Endodermal cell (in vitro differentiated cells): ENCODE measurements around the gene TMEM164. TPM values are rescaled to one million over a fixed set of nuclear protein-coding genes. Genes with fewer than 3 reads are reported as not detected.

Experiments used
- DNase-seq: peaks from one replicate; pipeline ENCODE4 v3.0.0-alpha.2; 2017
- H3K27ac ChIP-seq: 2 replicates; pipeline ENCODE4 v1.5.1; 2013; ENCODE audit warnings: mild to moderate bottlenecking, low read depth, low read length, moderate library complexity
- H3K27me3 ChIP-seq: 2 replicates; pipeline ENCODE4 v1.6.1; 2013; ENCODE audit warnings: mild to moderate bottlenecking, low read length, moderate library complexity; ENCODE audit not compliant: insufficient read depth, control insufficient read depth, poor library complexity, severe bottlenecking
- H3K36me3 ChIP-seq: 2 replicates; pipeline ENCODE4 v1.7.0; 2013; ENCODE audit warnings: mild to moderate bottlenecking, low read length, moderate library complexity; ENCODE audit not compliant: control insufficient read depth, insufficient read depth
- H3K4me1 ChIP-seq: one replicate; pipeline ENCODE4 v1.7.0; 2013; ENCODE audit warnings: low read length; ENCODE audit not compliant: control insufficient read depth, insufficient read depth
- H3K4me3 ChIP-seq: 2 replicates; pipeline ENCODE4 v1.5.1; 2013; ENCODE audit warnings: mild to moderate bottlenecking, low read length, moderate library complexity
- H3K9ac ChIP-seq: 2 replicates; pipeline ENCODE4 v1.6.1; 2013; ENCODE audit warnings: mild to moderate bottlenecking, low read length, moderate library complexity; ENCODE audit not compliant: poor library complexity, severe bottlenecking; ENCODE audit errors: extremely low read depth
- H3K9me3 ChIP-seq: 2 replicates; pipeline ENCODE4 v1.6.1; 2013; ENCODE audit warnings: mild to moderate bottlenecking, low read length, moderate library complexity; ENCODE audit not compliant: control insufficient read depth
- H3K27ac Mint-ChIP-seq: 2 replicates; pipeline ENCODE4 v1.8.0; 2020; ENCODE audit warnings: mixed read lengths
- H3K27me3 Mint-ChIP-seq: 2 replicates; pipeline ENCODE4 v1.8.0; 2021; ENCODE audit warnings: mild to moderate bottlenecking, mixed read lengths; ENCODE audit not compliant: insufficient read depth
- H3K36me3 Mint-ChIP-seq: 2 replicates; pipeline ENCODE4 v1.8.0; 2020; ENCODE audit warnings: low read depth, mixed read lengths
- H3K4me1 Mint-ChIP-seq: 2 replicates; pipeline ENCODE4 v1.8.0; 2020; ENCODE audit warnings: mixed read lengths
- H3K4me3 Mint-ChIP-seq: 2 replicates; pipeline ENCODE4 v1.8.0; 2020; ENCODE audit warnings: mild to moderate bottlenecking, moderate library complexity, mixed read lengths
- H3K9me3 Mint-ChIP-seq: 2 replicates; pipeline ENCODE4 v1.8.0; 2020; ENCODE audit warnings: mild to moderate bottlenecking, mixed read lengths
- CTCF ChIP-seq: fragments of 200-600 bp; sonication (generic); conservative IDR thresholded peaks from 2 replicates; pipeline ENCODE4 v1.5.0; 2021; ENCODE audit warnings: antibody characterized with exemption, mild to moderate bottlenecking
- WGBS, 2 experiments: methylation state at CpG; one replicate each; pipeline versions ENCODE4 v1.1.5 to v1.1.7; 2013; ENCODE audit warnings: missing lambda C conversion rate in 2 of 2, mixed read lengths in 1 of 2; ENCODE audit not compliant: insufficient coverage in 1 of 2, insufficient read length in 1 of 2; 5-methylcytosine and 5-hydroxymethylcytosine counted together
- total RNA-seq, 2 donors: library from RNA; stranded (reverse); fragmentation: NEBNext Ultra II Directional in 1 of 2; extraction: Animal tissue kit (Norgen Biotek cat#: 25700) in 1 of 2; gene quantifications; 2 replicates in 1 of 2; 3 replicates in 1 of 2; pipeline ENCODE4 v1.2.1, GENCODE V29; 2021

Gene TMEM164
- total RNA-seq, 2 donors from 2014 or later = 30.4 to 50.7 TPM

DNA sequence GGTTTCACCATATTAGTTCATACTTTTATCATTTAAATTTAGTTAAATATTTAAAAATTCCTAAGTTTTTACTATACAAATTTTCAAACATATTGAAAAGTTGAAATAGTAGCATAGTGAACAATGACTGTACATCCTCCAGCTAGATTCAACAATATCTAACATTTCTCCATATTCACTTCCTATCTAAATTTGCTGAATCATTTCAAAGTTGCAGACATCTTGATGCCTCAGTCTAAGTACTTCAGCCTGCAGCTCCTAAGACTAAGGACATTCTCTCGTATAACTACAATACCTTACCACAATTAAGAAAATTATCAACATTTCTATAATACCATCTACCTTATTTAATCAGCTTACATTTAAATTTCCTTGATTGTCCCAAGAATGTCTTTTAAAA, 132.7 kb downstream of the TMEM164 start:
- H3K4me3 Mint-ChIP-seq = no peak overlapping the region
- H3K27me3 Mint-ChIP-seq = no peaks in the 10 kb centered on the region
- TF ChIP-seq CTCF = no peak
- Histone ChIP-seq H3K9me3 (no peaks in the 10 kb centered on the region), H3K36me3 (no peaks in the 10 kb centered on the region), H3K9ac (no peak overlapping the region), H3K4me3 (no peak overlapping the region), H3K4me1 (no peaks in the 10 kb centered on the region), H3K27me3 (no peaks in the 10 kb centered on the region), H3K27ac (no peak overlapping the region)
- no peak for DNase-seq
- no peaks in the 10 kb centered on the region for H3K4me1 Mint-ChIP-seq
- H3K27ac Mint-ChIP-seq = no peak overlapping the region
- no peaks in the 10 kb centered on the region for H3K9me3 Mint-ChIP-seq
- 95 to 100% methylated on average over 1 of the region's 1 CpG for WGBS, 2 experiments
- H3K36me3 Mint-ChIP-seq = no peaks in the 10 kb centered on the region

DNA sequence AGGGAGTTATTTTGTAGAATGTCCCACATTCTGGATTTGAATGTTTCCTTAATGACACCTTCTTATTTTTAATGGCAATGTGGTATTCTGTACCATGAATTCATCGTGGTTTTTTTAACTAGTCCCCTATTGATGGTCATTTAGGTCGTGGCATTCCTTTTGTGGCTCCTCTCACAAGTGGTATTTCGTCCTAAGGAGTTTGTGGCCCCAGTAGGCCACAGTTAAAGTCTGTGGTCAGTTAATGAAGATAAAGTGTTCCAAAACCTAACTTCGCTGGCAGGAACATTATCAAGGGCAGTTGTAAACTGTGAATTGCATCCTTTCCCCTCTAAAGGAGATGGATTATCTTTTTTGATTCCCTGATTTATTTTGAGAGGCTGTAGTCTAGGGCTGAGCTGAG, 133.2 kb downstream of the TMEM164 start:
- H3K27ac ChIP-seq = no peak overlapping the region
- no peaks in the 10 kb centered on the region for H3K4me1 ChIP-seq
- H3K4me1 Mint-ChIP-seq = no peaks in the 10 kb centered on the region
- no peak overlapping the region for H3K9ac ChIP-seq
- H3K9me3 Mint-ChIP-seq = no peaks in the 10 kb centered on the region
- TF ChIP-seq CTCF = no peak
- no peak overlapping the region for H3K27ac Mint-ChIP-seq
- no peak overlapping the region for H3K4me3 ChIP-seq
- H3K36me3 Mint-ChIP-seq = no peaks in the 10 kb centered on the region
- no peak for DNase-seq
- no peaks in the 10 kb centered on the region for H3K27me3 Mint-ChIP-seq
- H3K9me3 ChIP-seq = no peaks in the 10 kb centered on the region
- no peaks in the 10 kb centered on the region for H3K36me3 ChIP-seq
- 86% methylated on average over 4 of the region's 4 CpGs; no CpG with 5 or more reads in 1 of the 2 experiments for WGBS, 2 experiments
- H3K4me3 Mint-ChIP-seq = no peak overlapping the region
- no peaks in the 10 kb centered on the region for H3K27me3 ChIP-seq

DNA sequence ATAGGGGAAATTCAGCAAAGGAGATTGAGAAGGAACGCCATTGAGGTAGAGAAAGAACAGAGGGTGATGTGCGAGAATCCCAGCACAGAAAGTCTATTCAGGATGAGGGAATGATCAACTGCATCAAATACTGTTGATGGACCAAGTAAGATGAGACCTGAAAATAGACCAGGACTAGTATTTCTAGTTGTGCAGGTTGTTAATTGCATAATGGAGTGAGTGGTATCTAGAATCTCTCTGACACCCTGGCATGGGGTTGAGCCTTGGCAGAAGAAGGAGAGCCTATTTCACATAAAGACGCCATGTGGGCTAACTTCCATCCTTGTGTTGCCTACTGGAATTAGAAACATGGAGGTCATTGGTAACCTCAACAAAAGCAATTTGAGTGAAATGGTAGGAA, 135.6 kb downstream of the TMEM164 start:
- no peak overlapping the region for H3K27ac ChIP-seq
- H3K4me1 ChIP-seq = no peaks in the 10 kb centered on the region
- no peak overlapping the region for H3K27ac Mint-ChIP-seq
- H3K4me3 ChIP-seq = no peak overlapping the region
- no peaks in the 10 kb centered on the region for H3K36me3 ChIP-seq
- H3K36me3 Mint-ChIP-seq = no peaks in the 10 kb centered on the region
- no peaks in the 10 kb centered on the region for H3K9me3 ChIP-seq
- no peak for DNase-seq
- no peak overlapping the region for H3K9ac ChIP-seq
- H3K4me1 Mint-ChIP-seq = no peaks in the 10 kb centered on the region
- H3K27me3 Mint-ChIP-seq = no peaks in the 10 kb centered on the region
- whole genome bisulfite sequencing, 2 experiments = 96 to 100% methylated on average over 2 to 3 of the region's 3 CpGs
- H3K27me3 ChIP-seq = no peaks in the 10 kb centered on the region
- TF ChIP-seq CTCF = no peak
- H3K9me3 Mint-ChIP-seq = no peaks in the 10 kb centered on the region
- H3K4me3 Mint-ChIP-seq = no peak overlapping the region
